ENCODE measurements around the gene FASLG. TPM values are rescaled to one million over a fixed set of nuclear protein-coding genes. Genes with fewer than 3 reads are reported as not detected.

FASLG gene
- total and polyA plus RNA-seq, 10 of the 15 experiments (the other 5 are each of a cell fraction or from before 2014, with no cell fraction given) = 0.05 to 4.0 (median 0.09) TPM; not detected in 2

DNA sequence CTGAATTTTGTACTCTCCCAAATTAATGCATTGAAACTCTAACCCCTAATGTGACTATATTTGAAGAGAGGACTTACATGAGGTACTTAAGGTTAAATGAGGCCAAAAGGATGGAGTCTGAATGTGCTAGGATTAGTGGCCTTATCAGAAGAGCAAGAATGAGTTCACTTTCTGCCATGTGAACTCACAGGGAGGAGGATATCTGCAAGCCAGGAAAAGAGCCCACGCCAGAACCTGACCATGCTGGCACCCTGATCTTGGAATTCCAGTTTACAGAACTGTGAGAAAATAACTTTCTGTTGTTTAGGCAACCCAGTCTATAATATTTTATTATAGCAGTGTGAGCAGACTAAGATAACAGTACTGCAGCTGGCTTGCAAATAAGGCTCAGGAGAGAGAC, 12.2 kb upstream of the FASLG start:
- no peak overlapping the region for H2AFZ ChIP-seq (ENCODE audit: control insufficient read depth, low read depth, low read length)
- in situ Hi-C loops (cut with MboI) = no loop called here
- no peaks in the 10 kb centered on the region for H3K79me2 ChIP-seq (ENCODE audit: control insufficient read depth, insufficient read depth, low read length)
- CTCF ChIA-PET = no interaction called here
- H3K27ac ChIP-seq (ENCODE audit: control insufficient read depth, insufficient read depth) = no peak overlapping the region
- intact Hi-C loops (cut with micrococcal nuclease; ENCODE audit: unreplicated experiment) = no loop called here
- no peak overlapping the region for H3K4me3 ChIP-seq
- H3K27me3 ChIP-seq (replicated peaks in 1 of 2; ENCODE audit: control insufficient read depth in 2 of 2, insufficient read depth in 2 of 2, low read length in 1 of 2) = peaks cover 1 to 9% of the 10 kb centered on the region in 2 experiments
- POLR2A ChIA-PET = no interaction called here
- no peak for ATAC-seq
- no peaks in the 10 kb centered on the region for H4K20me1 ChIP-seq (ENCODE audit: control insufficient read depth, insufficient read depth)
- DNase-seq (ENCODE audit: low read depth, low spot score) = no peak
- RAD21 ChIA-PET (ENCODE audit: unreplicated experiment) = no interaction called here
- no peak overlapping the region for H3K9ac ChIP-seq (ENCODE audit: control insufficient read depth, insufficient read depth, low read length)
- no TSS peak for BruUV-seq (replicated peaks)
- FAIRE-seq = no peak
- no peak overlapping the region for H3K4me2 ChIP-seq (ENCODE audit: control insufficient read depth, insufficient read depth)
- no peaks in the 10 kb centered on the region for H3K9me3 ChIP-seq (replicated peaks; ENCODE audit: control insufficient read depth, insufficient read depth, low read length)
- no peaks in the 10 kb centered on the region for H3K36me3 ChIP-seq (ENCODE audit: control insufficient read depth in 2 of 2, insufficient read depth in 2 of 2, low read length in 1 of 2)
- WGBS (ENCODE audit: insufficient coverage, insufficient replicate concordance, low lambda C conversion rate, missing lambda C conversion rate) = 79% methylated on average over 1 of the region's 1 CpG
- peaks cover 13% of the 10 kb centered on the region for H3K4me1 ChIP-seq (ENCODE audit: control insufficient read depth, insufficient read depth, low read length)
- SMC1A ChIA-PET (ENCODE audit: uncharacterized antibody, unreplicated experiment) = no interaction called here
- TF ChIP-seq, protein P1, sequence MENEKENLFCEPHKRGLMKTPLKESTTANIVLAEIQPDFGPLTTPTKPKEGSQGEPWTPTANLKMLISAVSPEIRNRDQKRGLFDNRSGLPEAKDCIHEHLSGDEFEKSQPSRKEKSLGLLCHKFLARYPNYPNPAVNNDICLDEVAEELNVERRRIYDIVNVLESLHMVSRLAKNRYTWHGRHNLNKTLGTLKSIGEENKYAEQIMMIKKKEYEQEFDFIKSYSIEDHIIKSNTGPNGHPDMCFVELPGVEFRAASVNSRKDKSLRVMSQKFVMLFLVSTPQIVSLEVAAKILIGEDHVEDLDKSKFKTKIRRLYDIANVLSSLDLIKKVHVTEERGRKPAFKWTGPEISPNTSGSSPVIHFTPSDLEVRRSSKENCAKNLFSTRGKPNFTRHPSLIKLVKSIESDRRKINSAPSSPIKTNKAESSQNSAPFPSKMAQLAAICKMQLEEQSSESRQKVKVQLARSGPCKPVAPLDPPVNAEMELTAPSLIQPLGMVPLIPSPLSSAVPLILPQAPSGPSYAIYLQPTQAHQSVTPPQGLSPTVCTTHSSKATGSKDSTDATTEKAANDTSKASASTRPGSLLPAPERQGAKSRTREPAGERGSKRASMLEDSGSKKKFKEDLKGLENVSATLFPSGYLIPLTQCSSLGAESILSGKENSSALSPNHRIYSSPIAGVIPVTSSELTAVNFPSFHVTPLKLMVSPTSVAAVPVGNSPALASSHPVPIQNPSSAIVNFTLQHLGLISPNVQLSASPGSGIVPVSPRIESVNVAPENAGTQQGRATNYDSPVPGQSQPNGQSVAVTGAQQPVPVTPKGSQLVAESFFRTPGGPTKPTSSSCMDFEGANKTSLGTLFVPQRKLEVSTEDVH (IDR thresholded peaks at IDR 0.05; ENCODE audit: low read depth, partially characterized antibody) = no peak
- TF ChIP-seq, protein P2, sequence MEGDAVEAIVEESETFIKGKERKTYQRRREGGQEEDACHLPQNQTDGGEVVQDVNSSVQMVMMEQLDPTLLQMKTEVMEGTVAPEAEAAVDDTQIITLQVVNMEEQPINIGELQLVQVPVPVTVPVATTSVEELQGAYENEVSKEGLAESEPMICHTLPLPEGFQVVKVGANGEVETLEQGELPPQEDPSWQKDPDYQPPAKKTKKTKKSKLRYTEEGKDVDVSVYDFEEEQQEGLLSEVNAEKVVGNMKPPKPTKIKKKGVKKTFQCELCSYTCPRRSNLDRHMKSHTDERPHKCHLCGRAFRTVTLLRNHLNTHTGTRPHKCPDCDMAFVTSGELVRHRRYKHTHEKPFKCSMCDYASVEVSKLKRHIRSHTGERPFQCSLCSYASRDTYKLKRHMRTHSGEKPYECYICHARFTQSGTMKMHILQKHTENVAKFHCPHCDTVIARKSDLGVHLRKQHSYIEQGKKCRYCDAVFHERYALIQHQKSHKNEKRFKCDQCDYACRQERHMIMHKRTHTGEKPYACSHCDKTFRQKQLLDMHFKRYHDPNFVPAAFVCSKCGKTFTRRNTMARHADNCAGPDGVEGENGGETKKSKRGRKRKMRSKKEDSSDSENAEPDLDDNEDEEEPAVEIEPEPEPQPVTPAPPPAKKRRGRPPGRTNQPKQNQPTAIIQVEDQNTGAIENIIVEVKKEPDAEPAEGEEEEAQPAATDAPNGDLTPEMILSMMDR (IDR thresholded peaks at IDR 0.05 in 2 of 3, conservative IDR thresholded peaks at IDR 0.05 in 1 of 3; ENCODE audit: control insufficient read depth in 2 of 3, extremely low read depth in 1 of 3, insufficient read depth in 1 of 3, low read depth in 3 of 3, low read length in 3 of 3) = no peak
- TF ChIP-seq, protein P3, sequence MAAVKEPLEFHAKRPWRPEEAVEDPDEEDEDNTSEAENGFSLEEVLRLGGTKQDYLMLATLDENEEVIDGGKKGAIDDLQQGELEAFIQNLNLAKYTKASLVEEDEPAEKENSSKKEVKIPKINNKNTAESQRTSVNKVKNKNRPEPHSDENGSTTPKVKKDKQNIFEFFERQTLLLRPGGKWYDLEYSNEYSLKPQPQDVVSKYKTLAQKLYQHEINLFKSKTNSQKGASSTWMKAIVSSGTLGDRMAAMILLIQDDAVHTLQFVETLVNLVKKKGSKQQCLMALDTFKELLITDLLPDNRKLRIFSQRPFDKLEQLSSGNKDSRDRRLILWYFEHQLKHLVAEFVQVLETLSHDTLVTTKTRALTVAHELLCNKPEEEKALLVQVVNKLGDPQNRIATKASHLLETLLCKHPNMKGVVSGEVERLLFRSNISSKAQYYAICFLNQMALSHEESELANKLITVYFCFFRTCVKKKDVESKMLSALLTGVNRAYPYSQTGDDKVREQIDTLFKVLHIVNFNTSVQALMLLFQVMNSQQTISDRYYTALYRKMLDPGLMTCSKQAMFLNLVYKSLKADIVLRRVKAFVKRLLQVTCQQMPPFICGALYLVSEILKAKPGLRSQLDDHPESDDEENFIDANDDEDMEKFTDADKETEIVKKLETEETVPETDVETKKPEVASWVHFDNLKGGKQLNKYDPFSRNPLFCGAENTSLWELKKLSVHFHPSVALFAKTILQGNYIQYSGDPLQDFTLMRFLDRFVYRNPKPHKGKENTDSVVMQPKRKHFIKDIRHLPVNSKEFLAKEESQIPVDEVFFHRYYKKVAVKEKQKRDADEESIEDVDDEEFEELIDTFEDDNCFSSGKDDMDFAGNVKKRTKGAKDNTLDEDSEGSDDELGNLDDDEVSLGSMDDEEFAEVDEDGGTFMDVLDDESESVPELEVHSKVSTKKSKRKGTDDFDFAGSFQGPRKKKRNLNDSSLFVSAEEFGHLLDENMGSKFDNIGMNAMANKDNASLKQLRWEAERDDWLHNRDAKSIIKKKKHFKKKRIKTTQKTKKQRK (IDR thresholded peaks at IDR 0.05; ENCODE audit: low read depth, low read length) = no peak
- TF ChIP-seq ATF7 (IDR thresholded peaks at IDR 0.05; ENCODE audit: low read depth) = no peak
- no peak for TF ChIP-seq NFIC (IDR thresholded peaks at IDR 0.05; ENCODE audit: low read depth, low read length)
- TF ChIP-seq, protein P4, sequence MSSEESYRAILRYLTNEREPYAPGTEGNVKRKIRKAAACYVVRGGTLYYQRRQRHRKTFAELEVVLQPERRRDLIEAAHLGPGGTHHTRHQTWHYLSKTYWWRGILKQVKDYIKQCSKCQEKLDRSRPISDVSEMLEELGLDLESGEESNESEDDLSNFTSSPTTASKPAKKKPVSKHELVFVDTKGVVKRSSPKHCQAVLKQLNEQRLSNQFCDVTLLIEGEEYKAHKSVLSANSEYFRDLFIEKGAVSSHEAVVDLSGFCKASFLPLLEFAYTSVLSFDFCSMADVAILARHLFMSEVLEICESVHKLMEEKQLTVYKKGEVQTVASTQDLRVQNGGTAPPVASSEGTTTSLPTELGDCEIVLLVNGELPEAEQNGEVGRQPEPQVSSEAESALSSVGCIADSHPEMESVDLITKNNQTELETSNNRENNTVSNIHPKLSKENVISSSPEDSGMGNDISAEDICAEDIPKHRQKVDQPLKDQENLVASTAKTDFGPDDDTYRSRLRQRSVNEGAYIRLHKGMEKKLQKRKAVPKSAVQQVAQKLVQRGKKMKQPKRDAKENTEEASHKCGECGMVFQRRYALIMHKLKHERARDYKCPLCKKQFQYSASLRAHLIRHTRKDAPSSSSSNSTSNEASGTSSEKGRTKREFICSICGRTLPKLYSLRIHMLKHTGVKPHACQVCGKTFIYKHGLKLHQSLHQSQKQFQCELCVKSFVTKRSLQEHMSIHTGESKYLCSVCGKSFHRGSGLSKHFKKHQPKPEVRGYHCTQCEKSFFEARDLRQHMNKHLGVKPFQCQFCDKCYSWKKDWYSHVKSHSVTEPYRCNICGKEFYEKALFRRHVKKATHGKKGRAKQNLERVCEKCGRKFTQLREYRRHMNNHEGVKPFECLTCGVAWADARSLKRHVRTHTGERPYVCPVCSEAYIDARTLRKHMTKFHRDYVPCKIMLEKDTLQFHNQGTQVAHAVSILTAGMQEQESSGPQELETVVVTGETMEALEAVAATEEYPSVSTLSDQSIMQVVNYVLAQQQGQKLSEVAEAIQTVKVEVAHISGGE (CRISPR knock-in tag; IDR thresholded peaks at IDR 0.05) = no peak
- TF ChIP-seq, protein P5, sequence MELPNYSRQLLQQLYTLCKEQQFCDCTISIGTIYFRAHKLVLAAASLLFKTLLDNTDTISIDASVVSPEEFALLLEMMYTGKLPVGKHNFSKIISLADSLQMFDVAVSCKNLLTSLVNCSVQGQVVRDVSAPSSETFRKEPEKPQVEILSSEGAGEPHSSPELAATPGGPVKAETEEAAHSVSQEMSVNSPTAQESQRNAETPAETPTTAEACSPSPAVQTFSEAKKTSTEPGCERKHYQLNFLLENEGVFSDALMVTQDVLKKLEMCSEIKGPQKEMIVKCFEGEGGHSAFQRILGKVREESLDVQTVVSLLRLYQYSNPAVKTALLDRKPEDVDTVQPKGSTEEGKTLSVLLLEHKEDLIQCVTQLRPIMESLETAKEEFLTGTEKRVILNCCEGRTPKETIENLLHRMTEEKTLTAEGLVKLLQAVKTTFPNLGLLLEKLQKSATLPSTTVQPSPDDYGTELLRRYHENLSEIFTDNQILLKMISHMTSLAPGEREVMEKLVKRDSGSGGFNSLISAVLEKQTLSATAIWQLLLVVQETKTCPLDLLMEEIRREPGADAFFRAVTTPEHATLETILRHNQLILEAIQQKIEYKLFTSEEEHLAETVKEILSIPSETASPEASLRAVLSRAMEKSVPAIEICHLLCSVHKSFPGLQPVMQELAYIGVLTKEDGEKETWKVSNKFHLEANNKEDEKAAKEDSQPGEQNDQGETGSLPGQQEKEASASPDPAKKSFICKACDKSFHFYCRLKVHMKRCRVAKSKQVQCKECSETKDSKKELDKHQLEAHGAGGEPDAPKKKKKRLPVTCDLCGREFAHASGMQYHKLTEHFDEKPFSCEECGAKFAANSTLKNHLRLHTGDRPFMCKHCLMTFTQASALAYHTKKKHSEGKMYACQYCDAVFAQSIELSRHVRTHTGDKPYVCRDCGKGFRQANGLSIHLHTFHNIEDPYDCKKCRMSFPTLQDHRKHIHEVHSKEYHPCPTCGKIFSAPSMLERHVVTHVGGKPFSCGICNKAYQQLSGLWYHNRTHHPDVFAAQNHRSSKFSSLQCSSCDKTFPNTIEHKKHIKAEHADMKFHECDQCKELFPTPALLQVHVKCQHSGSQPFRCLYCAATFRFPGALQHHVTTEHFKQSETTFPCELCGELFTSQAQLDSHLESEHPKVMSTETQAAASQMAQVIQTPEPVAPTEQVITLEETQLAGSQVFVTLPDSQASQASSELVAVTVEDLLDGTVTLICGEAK (IDR thresholded peaks at IDR 0.05; ENCODE audit: borderline replicate concordance) = no peak

Data from GM12878 (cell line).